Measurements from ENCODE around the gene DCST1.
"Not testable (repeated sequence)": the region's sequence is repeated elsewhere in the genome, so short reads cannot be mapped to it uniquely, and the experiment has no call there.

Gene DCST1

GRCh38 chr1:155033524-155033923, at the start of gene DCST1, which contains the start of gene DCST2:
Gene DCST1 (plus strand): TSS chr1:155033824. CDS start chr1:155034037, 213 bp downstream.
Gene DCST2 (minus strand): TSS chr1:155033781. CDS start chr1:155033701, 80 bp downstream.
- no peak for DNase-seq (ENCODE audit: low spot score)

GRCh38 chr1:154986736-154987135, 46.9 kb upstream of the DCST1 start:
- DNase-seq (ENCODE audit: low spot score) = not testable (repeated sequence)

GRCh38 chr1:154987326-154987725, 46.3 kb upstream of the DCST1 start:
- no peak for DNase-seq (ENCODE audit: low spot score)

GRCh38 chr1:154988058-154988954, 45.3 kb upstream of the DCST1 start:
- DNase-seq (ENCODE audit: low spot score) = no peak

- no peak for DNase-seq (ENCODE audit: low spot score)
Observed at GRCh38 chr1:154989195-154989860, 44.3 kb upstream of the DCST1 start.

GRCh38 chr1:154990276-154990675, 43.3 kb upstream of the DCST1 start:
- no peak for DNase-seq (ENCODE audit: low spot score)

GRCh38 chr1:154992721-154993571, 40.7 kb upstream of the DCST1 start:
- no peak for DNase-seq (ENCODE audit: low spot score)

GRCh38 chr1:154993572-154994268, 39.9 kb upstream of the DCST1 start, which contains the start of gene LENEP:
Gene LENEP (plus strand): TSS chr1:154993586. CDS start chr1:154993608, 22 bp downstream.
- no peak for DNase-seq (ENCODE audit: low spot score)

- DNase-seq (ENCODE audit: low spot score) = no peak
Observed at GRCh38 chr1:154994269-154994587, 39.4 kb upstream of the DCST1 start.

- DNase-seq (ENCODE audit: low spot score) = no peak
Observed at GRCh38 chr1:154994591-154994990, 39.0 kb upstream of the DCST1 start.

GRCh38 chr1:154995301-154995983, 38.2 kb upstream of the DCST1 start:
- DNase-seq (ENCODE audit: low spot score) = not testable (repeated sequence)

- no peak for DNase-seq (ENCODE audit: low spot score)
Observed at GRCh38 chr1:154996966-154997701, 36.5 kb upstream of the DCST1 start.

GRCh38 chr1:154998201-154998780, 35.3 kb upstream of the DCST1 start:
- DNase-seq (ENCODE audit: low spot score) = no peak

- DNase-seq (ENCODE audit: low spot score) = peak; percentile 67
Observed at GRCh38 chr1:154998818-154999570, 34.6 kb upstream of the DCST1 start.

GRCh38 chr1:154999571-155000410, 33.8 kb upstream of the DCST1 start:
- DNase-seq (ENCODE audit: low spot score) = no peak

GRCh38 chr1:155000411-155000725, 33.3 kb upstream of the DCST1 start:
- DNase-seq (ENCODE audit: low spot score) = no peak

- peak; percentile 68 for DNase-seq (ENCODE audit: low spot score)
Observed at GRCh38 chr1:155000726-155001424, 32.7 kb upstream of the DCST1 start.

- no peak for DNase-seq (ENCODE audit: low spot score)
Observed at GRCh38 chr1:155001425-155001674, 32.3 kb upstream of the DCST1 start.
